Nephron progenitor cell (in vitro differentiated cells): ENCODE data around the gene REM2.
"Not testable (repeated sequence)": the region's sequence is repeated elsewhere in the genome, so short reads cannot be mapped to it uniquely, and the experiment has no call there.

Experiments
- DNase-seq: peaks from one replicate; pipeline ENCODE4 v3.0.0; 2021
- H3K27ac Mint-ChIP-seq: 2 replicates; pipeline ENCODE4 v1.8.0; 2021; ENCODE audit warnings: mild to moderate bottlenecking, moderate library complexity, mixed read lengths
- H3K27me3 Mint-ChIP-seq: 2 replicates; pipeline ENCODE4 v1.8.0; 2021; ENCODE audit warnings: mild to moderate bottlenecking, low read depth, mixed read lengths; ENCODE audit not compliant: poor library complexity
- H3K36me3 Mint-ChIP-seq: 2 replicates; pipeline ENCODE4 v1.8.0; 2021; ENCODE audit warnings: low read depth, mixed read lengths
- H3K4me1 Mint-ChIP-seq: 2 replicates; pipeline ENCODE4 v1.8.0; 2021; ENCODE audit warnings: mixed read lengths
- H3K4me3 Mint-ChIP-seq: 2 replicates; pipeline ENCODE4 v1.8.0; 2021; ENCODE audit warnings: mild to moderate bottlenecking, moderate library complexity, mixed read lengths
- H3K9me3 Mint-ChIP-seq: 2 replicates; pipeline ENCODE4 v1.8.0; 2021; ENCODE audit warnings: mild to moderate bottlenecking, moderate library complexity, mixed read lengths
- CTCF ChIP-seq: fragments of 200-600 bp; sonication (generic); IDR thresholded peaks from 2 replicates; pipeline ENCODE4 v1.5.0; 2021; ENCODE audit warnings: antibody characterized with exemption

REM2 gene

GRCh38 chr14:22847661-22848341 is 35.2 kb upstream of the REM2 start:
- Mint-ChIP-seq H3K9me3 (no peaks in the 10 kb centered on the region), H3K4me1 (peaks cover 53% of the 10 kb centered on the region), H3K27ac (peak overlapping the region; percentile 99), H3K27me3 (no peaks in the 10 kb centered on the region), H3K36me3 (peaks cover 35% of the 10 kb centered on the region), H3K4me3 (peak overlapping the region; percentile 47)
- TF ChIP-seq CTCF, result no peak
- DNase-seq, result no peak

GRCh38 chr14:22848351-22849164 is 34.5 kb upstream of the REM2 start:
- TF ChIP-seq CTCF, result no peak
- H3K27me3 Mint-ChIP-seq, result no peaks in the 10 kb centered on the region
- H3K4me1 Mint-ChIP-seq, result peaks cover 59% of the 10 kb centered on the region
- H3K4me3 Mint-ChIP-seq, result peak overlapping the region; percentile 47
- H3K9me3 Mint-ChIP-seq, result no peaks in the 10 kb centered on the region
- H3K36me3 Mint-ChIP-seq, result peaks cover 27% of the 10 kb centered on the region
- DNase-seq, result peak; percentile 54
- peak overlapping the region; percentile 99 for H3K27ac Mint-ChIP-seq

- peak overlapping the region; percentile 99 for H3K27ac Mint-ChIP-seq
Measured at GRCh38 chr14:22849212-22849819, 33.7 kb upstream of the REM2 start.

GRCh38 chr14:22850944-22851764 is 31.9 kb upstream of the REM2 start:
- no peak overlapping the region for H3K27ac Mint-ChIP-seq

More at GRCh38 chr14:22849212-22849819, 33.7 kb upstream of the REM2 start:
- TF ChIP-seq CTCF, result no peak
- no peak for DNase-seq
- H3K27me3 Mint-ChIP-seq, result no peaks in the 10 kb centered on the region
- peaks cover 19% of the 10 kb centered on the region for H3K36me3 Mint-ChIP-seq
- peak overlapping the region; percentile 47 for H3K4me3 Mint-ChIP-seq
- H3K9me3 Mint-ChIP-seq, result no peaks in the 10 kb centered on the region
- peaks cover 59% of the 10 kb centered on the region for H3K4me1 Mint-ChIP-seq

GRCh38 chr14:22852178-22852577 is 30.8 kb upstream of the REM2 start:
- not testable (repeated sequence) for H3K27me3 Mint-ChIP-seq, H3K4me3 Mint-ChIP-seq, H3K36me3 Mint-ChIP-seq, H3K9me3 Mint-ChIP-seq, DNase-seq, H3K27ac Mint-ChIP-seq
- peaks cover 37% of the 10 kb centered on the region for H3K4me1 Mint-ChIP-seq

More at GRCh38 chr14:22850944-22851764, 31.9 kb upstream of the REM2 start:
- no peak for TF ChIP-seq CTCF
- DNase-seq, result no peak
- Mint-ChIP-seq H3K9me3 (peaks cover 1% of the 10 kb centered on the region), H3K27me3 (no peaks in the 10 kb centered on the region), H3K4me1 (peaks cover 45% of the 10 kb centered on the region), H3K36me3 (peaks cover 2% of the 10 kb centered on the region), H3K4me3 (no peak overlapping the region)

- Mint-ChIP-seq H3K27me3 (no peaks in the 10 kb centered on the region), H3K36me3 (no peaks in the 10 kb centered on the region), H3K27ac (peak overlapping the region; percentile 88), H3K4me1 (peaks cover 34% of the 10 kb centered on the region), H3K4me3 (peak overlapping the region; percentile 79), H3K9me3 (peaks cover 4% of the 10 kb centered on the region)
- DNase-seq, result no peak
- TF ChIP-seq CTCF, result no peak
Measured at GRCh38 chr14:22852599-22852939, 30.5 kb upstream of the REM2 start.
